HG02571 (cell line): ENCODE measurements around the gene PALD1.

Source experiments
- ATAC-seq: cut with Tn5 transposase; IDR thresholded peaks from one replicate; pipeline ENCODE4 v1.9.1; 2021; ENCODE audit warnings: mild to moderate bottlenecking, moderate library complexity; ENCODE audit not compliant: unreplicated experiment

Gene PALD1

GRCh38 chr10:70478191-70479164 is at the start of gene PALD1:
Gene PALD1 (plus strand): TSS chr10:70478767. CDS start chr10:70525952, 47,185 bp downstream.
- ATAC-seq = no peak

GRCh38 chr10:70430493-70431445 is 47.8 kb upstream of the PALD1 start:
- no peak for ATAC-seq

GRCh38 chr10:70432101-70432500 is 46.5 kb upstream of the PALD1 start:
- no peak for ATAC-seq

- ATAC-seq = no peak
These were observed 45.9 kb upstream of the PALD1 start for GRCh38 chr10:70432561-70433263.

GRCh38 chr10:70433581-70434280 is 44.8 kb upstream of the PALD1 start:
- no peak for ATAC-seq

- ATAC-seq = no peak
These were observed 43.1 kb upstream of the PALD1 start for GRCh38 chr10:70435241-70436085.

GRCh38 chr10:70437721-70438120 is 40.8 kb upstream of the PALD1 start:
- ATAC-seq = no peak

GRCh38 chr10:70440296-70441160 is 38.0 kb upstream of the PALD1 start:
- ATAC-seq = no peak

GRCh38 chr10:70441161-70441894 is 37.2 kb upstream of the PALD1 start, which contains the start of gene NODAL:
Gene NODAL (minus strand): TSS chr10:70441681. CDS start chr10:70441667, 14 bp downstream.
- ATAC-seq = no peak

GRCh38 chr10:70441895-70442309 is 36.7 kb upstream of the PALD1 start:
- no peak for ATAC-seq

- ATAC-seq = no peak
These were observed 36.1 kb upstream of the PALD1 start for GRCh38 chr10:70442332-70442988.

GRCh38 chr10:70444744-70445143 is 33.8 kb upstream of the PALD1 start:
- no peak for ATAC-seq

GRCh38 chr10:70445718-70446657 is 32.6 kb upstream of the PALD1 start:
- no peak for ATAC-seq

- no peak for ATAC-seq
These were observed 30.3 kb upstream of the PALD1 start for GRCh38 chr10:70448236-70448635.

- ATAC-seq = no peak
These were observed 23.3 kb upstream of the PALD1 start for GRCh38 chr10:70455213-70455630.

- no peak for ATAC-seq
These were observed 22.4 kb upstream of the PALD1 start for GRCh38 chr10:70456164-70456563.
